HFFc6 (cell line): ENCODE data around the gene NDUFV2. TPM values are rescaled to one million over a fixed set of nuclear protein-coding genes. Genes with fewer than 3 reads are reported as not detected.

Experiments used
- DNase-seq: peaks from one replicate; pipeline ENCODE4 v3.0.0-alpha.2; 2018
- H3K27ac Mint-ChIP-seq: 2 replicates; pipeline ENCODE4 v1.8.0; 2020; ENCODE audit warnings: mild to moderate bottlenecking, mixed read lengths
- H3K27me3 Mint-ChIP-seq: 2 replicates; pipeline ENCODE4 v1.8.0; 2021; ENCODE audit warnings: mild to moderate bottlenecking, moderate library complexity, mixed read lengths; ENCODE audit not compliant: insufficient read depth
- H3K36me3 Mint-ChIP-seq: 2 replicates; pipeline ENCODE4 v1.8.0; 2021; ENCODE audit warnings: low read depth, mixed read lengths
- H3K4me1 Mint-ChIP-seq: 2 replicates; pipeline ENCODE4 v1.8.0; 2020; ENCODE audit warnings: low read depth, mixed read lengths
- H3K4me3 Mint-ChIP-seq: 2 replicates; pipeline ENCODE4 v1.8.0; 2020; ENCODE audit warnings: mild to moderate bottlenecking, moderate library complexity, mixed read lengths
- H3K9me3 Mint-ChIP-seq: 2 replicates; pipeline ENCODE4 v1.8.0; 2020; ENCODE audit warnings: mild to moderate bottlenecking, mixed read lengths
- total RNA-seq, 6 experiments: library from RNA; stranded (reverse); fragmentation: NEBNext Ultra II Directional; extraction: Animal tissue kit (Norgen Biotek cat#: 25700); gene quantifications; 2 replicates in 1 of 6; 3 replicates in 5 of 6; pipeline ENCODE4 v1.2.3, GENCODE V29; 2021
- TF ChIP-seq, protein P1 (sequence below): fragments of 200-600 bp; sonication (generic); IDR thresholded peaks from 2 replicates; pipeline ENCODE4 v1.5.0; 2021; ENCODE audit warnings: antibody characterized with exemption, mild to moderate bottlenecking

NDUFV2 gene
- total RNA-seq, 6 experiments from 2014 or later: 157 to 198 (median 184) TPM

- H3K4me3 Mint-ChIP-seq: peak overlapping the region; percentile 98
- peaks cover 15% of the 10 kb centered on the region for H3K36me3 Mint-ChIP-seq
- H3K4me1 Mint-ChIP-seq: peaks cover 58% of the 10 kb centered on the region
- peaks cover 3% of the 10 kb centered on the region; the same call in 1 of the 2 replicates for H3K27me3 Mint-ChIP-seq
- H3K27ac Mint-ChIP-seq: peak overlapping the region; percentile 98
- DNase-seq: peak; percentile 4
- TF ChIP-seq, protein P1, sequence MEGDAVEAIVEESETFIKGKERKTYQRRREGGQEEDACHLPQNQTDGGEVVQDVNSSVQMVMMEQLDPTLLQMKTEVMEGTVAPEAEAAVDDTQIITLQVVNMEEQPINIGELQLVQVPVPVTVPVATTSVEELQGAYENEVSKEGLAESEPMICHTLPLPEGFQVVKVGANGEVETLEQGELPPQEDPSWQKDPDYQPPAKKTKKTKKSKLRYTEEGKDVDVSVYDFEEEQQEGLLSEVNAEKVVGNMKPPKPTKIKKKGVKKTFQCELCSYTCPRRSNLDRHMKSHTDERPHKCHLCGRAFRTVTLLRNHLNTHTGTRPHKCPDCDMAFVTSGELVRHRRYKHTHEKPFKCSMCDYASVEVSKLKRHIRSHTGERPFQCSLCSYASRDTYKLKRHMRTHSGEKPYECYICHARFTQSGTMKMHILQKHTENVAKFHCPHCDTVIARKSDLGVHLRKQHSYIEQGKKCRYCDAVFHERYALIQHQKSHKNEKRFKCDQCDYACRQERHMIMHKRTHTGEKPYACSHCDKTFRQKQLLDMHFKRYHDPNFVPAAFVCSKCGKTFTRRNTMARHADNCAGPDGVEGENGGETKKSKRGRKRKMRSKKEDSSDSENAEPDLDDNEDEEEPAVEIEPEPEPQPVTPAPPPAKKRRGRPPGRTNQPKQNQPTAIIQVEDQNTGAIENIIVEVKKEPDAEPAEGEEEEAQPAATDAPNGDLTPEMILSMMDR: no peak
- H3K9me3 Mint-ChIP-seq: no peaks in the 10 kb centered on the region
These were observed 33.4 kb downstream of the NDUFV2 start for GRCh38 chr18:9135912-9136314.

- TF ChIP-seq, protein P1: no peak
- peak within 1 kb of the TSS; percentile 98 for H3K4me3 Mint-ChIP-seq
- no peaks in the 10 kb centered on the region for H3K9me3 Mint-ChIP-seq
- DNase-seq: peak; percentile 98
- peaks cover 14% of the 10 kb centered on the region for H3K36me3 Mint-ChIP-seq
- H3K27ac Mint-ChIP-seq: peak within 1 kb of the TSS; percentile 98
- H3K27me3 Mint-ChIP-seq: peaks cover 3% of the 10 kb centered on the region; the same call in 1 of the 2 replicates
- peaks cover 64% of the 10 kb centered on the region for H3K4me1 Mint-ChIP-seq
These were observed 34.0 kb downstream of the NDUFV2 start, which contains the start of gene ANKRD12 for GRCh38 chr18:9136315-9137155. Gene ANKRD12 (plus strand): TSS chr18:9136781. CDS start chr18:9182433, 45,652 bp downstream.

DNA sequence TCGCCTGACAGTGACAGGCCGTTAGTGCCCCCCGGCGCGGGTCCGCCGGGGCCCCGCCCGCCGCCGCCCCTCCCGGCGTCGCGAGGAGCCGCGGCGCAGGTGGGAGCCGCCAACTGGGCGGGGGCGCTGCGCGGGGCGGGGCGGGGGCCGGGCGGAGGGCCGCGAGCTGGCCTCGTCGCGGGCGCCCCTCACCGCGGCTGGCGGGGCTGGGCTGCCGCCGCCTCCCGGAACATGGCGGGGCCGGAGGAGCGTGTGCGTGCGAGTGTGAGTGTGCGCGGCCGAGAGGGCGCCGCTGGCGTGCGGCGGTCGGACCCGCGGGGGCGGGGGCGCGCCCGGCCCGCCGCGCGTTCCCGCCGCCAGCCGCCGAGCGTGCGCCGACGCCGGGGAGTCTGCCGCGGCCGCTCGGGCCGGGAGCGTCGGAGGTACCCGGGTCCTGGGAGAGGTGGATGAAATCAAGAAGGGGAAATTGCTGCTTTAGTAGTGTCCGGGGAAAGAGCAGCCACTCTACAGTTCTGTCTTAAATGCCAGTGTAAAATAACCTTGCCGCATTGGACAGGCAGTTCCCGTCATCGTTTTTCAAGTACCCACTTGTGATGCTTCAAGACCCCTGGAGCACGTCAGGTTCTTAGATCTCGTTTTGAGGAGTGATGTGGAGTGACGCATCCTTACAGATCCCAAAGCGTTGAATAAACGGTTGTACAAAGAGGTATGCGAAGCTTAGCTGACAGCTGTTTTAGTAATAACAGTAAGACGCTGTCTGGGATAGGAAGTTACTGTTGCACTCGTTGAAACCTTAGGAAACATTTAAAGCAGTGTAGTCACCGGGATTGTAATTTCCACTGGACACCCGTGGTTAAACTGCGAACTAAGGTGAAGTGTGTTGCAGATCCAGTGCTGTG lies 34.9 kb downstream of the NDUFV2 start:
- peaks cover 11% of the 10 kb centered on the region; the same call in 1 of the 2 replicates for H3K36me3 Mint-ChIP-seq
- peak; percentile 83 for DNase-seq
- peaks cover 3% of the 10 kb centered on the region; the same call in 1 of the 2 replicates for H3K27me3 Mint-ChIP-seq

DNA sequence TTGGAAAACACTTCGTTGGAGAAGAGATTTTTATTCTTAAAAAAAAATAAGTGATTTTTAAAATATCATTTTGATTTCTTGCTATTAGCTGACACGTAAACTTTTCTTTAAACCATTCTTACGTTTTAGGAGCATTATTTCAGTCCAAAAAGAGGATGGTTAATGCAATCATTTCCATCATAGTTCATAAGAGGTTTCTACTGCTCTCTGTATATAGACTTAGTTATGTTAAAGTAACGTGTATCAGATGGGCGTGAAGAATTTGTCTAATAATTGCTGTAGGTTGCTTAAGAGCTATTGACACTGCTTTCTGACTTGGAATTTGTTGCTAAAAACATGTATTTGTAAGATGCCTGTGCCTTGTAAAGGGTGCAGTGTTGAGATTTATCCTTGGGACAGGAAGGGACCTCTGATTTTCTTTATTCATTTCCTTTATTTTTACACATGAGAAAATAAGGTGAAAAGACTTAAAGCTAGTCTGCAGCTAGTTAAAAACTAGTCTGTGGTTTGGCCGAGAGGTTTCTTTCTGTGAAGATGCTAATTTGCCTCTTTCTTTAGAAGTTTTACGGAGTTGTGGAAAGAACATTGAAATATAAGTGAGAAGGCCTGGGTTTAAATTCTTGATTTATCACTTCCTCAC lies 37.0 kb downstream of the NDUFV2 start:
- Mint-ChIP-seq H3K4me3 (peak overlapping the region; percentile 94), H3K27me3 (peaks cover 3% of the 10 kb centered on the region; the same call in 1 of the 2 replicates), H3K9me3 (no peaks in the 10 kb centered on the region), H3K4me1 (peaks cover 70% of the 10 kb centered on the region), H3K36me3 (peaks cover 7% of the 10 kb centered on the region; the same call in 1 of the 2 replicates), H3K27ac (peak overlapping the region; percentile 58)
- no peak for DNase-seq
- TF ChIP-seq, protein P1: no peak

More for the DNA sequence above, 34.9 kb downstream of the NDUFV2 start:
- Mint-ChIP-seq H3K27ac (peak overlapping the region; percentile 98), H3K4me1 (peaks cover 73% of the 10 kb centered on the region), H3K4me3 (peak overlapping the region; percentile 98), H3K9me3 (no peaks in the 10 kb centered on the region)
- TF ChIP-seq, protein P1: no peak

- Mint-ChIP-seq H3K4me1 (peaks cover 66% of the 10 kb centered on the region), H3K4me3 (peak overlapping the region; percentile 94), H3K27ac (peak overlapping the region; percentile 58), H3K36me3 (peaks cover 4% of the 10 kb centered on the region; the same call in 1 of the 2 replicates), H3K27me3 (peaks cover 3% of the 10 kb centered on the region; the same call in 1 of the 2 replicates), H3K9me3 (no peaks in the 10 kb centered on the region)
- no peak for DNase-seq
- TF ChIP-seq, protein P1: no peak
These were observed 37.9 kb downstream of the NDUFV2 start for GRCh38 chr18:9140381-9140780.
